Loucy (cell line): ENCODE results near the gene CBY3.
"Not testable (repeated sequence)": the region's sequence is repeated elsewhere in the genome, so short reads cannot be mapped to it uniquely, and the experiment has no call there.

Experiments used
- H2AFZ ChIP-seq: fragments of 200-600 bp; sonication (generic); 2 replicates; pipeline ENCODE4 v1.6.0; 2016; ENCODE audit warnings: antibody characterized with exemption, mild to moderate bottlenecking, low read length, moderate library complexity
- H3F3A ChIP-seq: fragments of 200-600 bp; 2 replicates; pipeline ENCODE4 v1.6.0; 2016; ENCODE audit warnings: antibody characterized with exemption, low read depth, mild to moderate bottlenecking
- H3K27me3 ChIP-seq: fragments of 200-600 bp; sonication (generic); 2 replicates; pipeline ENCODE4 v1.6.1; 2014; ENCODE audit warnings: low read length, mild to moderate bottlenecking; ENCODE audit not compliant: insufficient read depth, poor library complexity, severe bottlenecking
- H3K36me3 ChIP-seq: fragments of 200-600 bp; sonication (generic); 2 replicates; pipeline ENCODE4 v1.6.1; 2016; ENCODE audit warnings: low read length; ENCODE audit not compliant: insufficient read depth
- H3K4me1 ChIP-seq: fragments of 200-600 bp; sonication (generic); 2 replicates; pipeline ENCODE4 v1.5.1; 2014; ENCODE audit warnings: low read length, mild to moderate bottlenecking; ENCODE audit not compliant: insufficient read depth, poor library complexity, severe bottlenecking
- H3K4me2 ChIP-seq: fragments of 200-600 bp; sonication (generic); 2 replicates; pipeline ENCODE4 v1.6.0; 2014; ENCODE audit warnings: antibody characterized with exemption, low read length, low read depth, mild to moderate bottlenecking; ENCODE audit not compliant: poor library complexity, severe bottlenecking
- H3K4me3 ChIP-seq: fragments of 200-600 bp; sonication (generic); 2 replicates; pipeline ENCODE4 v1.5.1; 2014; ENCODE audit warnings: low read length, mild to moderate bottlenecking, mixed read lengths; ENCODE audit not compliant: poor library complexity, severe bottlenecking
- H3K79me2 ChIP-seq: fragments of 200-600 bp; sonication (generic); 2 replicates; pipeline ENCODE4 v1.6.1; 2014; ENCODE audit warnings: low read length; ENCODE audit not compliant: insufficient read depth
- H3K9ac ChIP-seq: fragments of 200-600 bp; sonication (generic); 2 replicates; pipeline ENCODE4 v1.6.0; 2014; ENCODE audit warnings: mild to moderate bottlenecking, low read depth, low read length, moderate library complexity; ENCODE audit not compliant: poor library complexity, severe bottlenecking
- H3K9me2 ChIP-seq: fragments of 200-600 bp; sonication (generic); replicated peaks from 2 replicates; pipeline ENCODE4 v1.6.1; 2016; ENCODE audit warnings: low read depth, low read length, mixed read lengths
- H3K9me3 ChIP-seq: fragments of 200-600 bp; sonication (generic); 2 replicates; pipeline ENCODE4 v1.6.1; 2014; ENCODE audit warnings: mild to moderate bottlenecking, antibody characterized with exemption, low read length, low read depth; ENCODE audit not compliant: insufficient read depth
- H4K20me1 ChIP-seq: fragments of 200-600 bp; sonication (generic); 2 replicates; pipeline ENCODE4 v1.6.0; 2014; ENCODE audit warnings: antibody characterized with exemption, low read length, mild to moderate bottlenecking; ENCODE audit not compliant: insufficient read depth, poor library complexity, severe bottlenecking
- EZH2phosphoT487 ChIP-seq: fragments of 200-600 bp; IDR thresholded peaks from 2 replicates; pipeline ENCODE4 v1.6.1; 2018; ENCODE audit warnings: antibody characterized with exemption, mild to moderate bottlenecking, moderate library complexity, borderline replicate concordance
- TF ChIP-seq, protein P1 (sequence below): fragments of 200-600 bp; sonication (generic); conservative IDR thresholded peaks from 2 replicates; pipeline ENCODE4 v1.5.1; 2014; ENCODE audit warnings: mild to moderate bottlenecking, antibody characterized with exemption, low read length

Gene CBY3

GRCh38 chr5:179697108-179697507 lies 16.3 kb upstream of the CBY3 start:
- no peak for TF ChIP-seq EZH2phosphoT487
- TF ChIP-seq, protein P1, sequence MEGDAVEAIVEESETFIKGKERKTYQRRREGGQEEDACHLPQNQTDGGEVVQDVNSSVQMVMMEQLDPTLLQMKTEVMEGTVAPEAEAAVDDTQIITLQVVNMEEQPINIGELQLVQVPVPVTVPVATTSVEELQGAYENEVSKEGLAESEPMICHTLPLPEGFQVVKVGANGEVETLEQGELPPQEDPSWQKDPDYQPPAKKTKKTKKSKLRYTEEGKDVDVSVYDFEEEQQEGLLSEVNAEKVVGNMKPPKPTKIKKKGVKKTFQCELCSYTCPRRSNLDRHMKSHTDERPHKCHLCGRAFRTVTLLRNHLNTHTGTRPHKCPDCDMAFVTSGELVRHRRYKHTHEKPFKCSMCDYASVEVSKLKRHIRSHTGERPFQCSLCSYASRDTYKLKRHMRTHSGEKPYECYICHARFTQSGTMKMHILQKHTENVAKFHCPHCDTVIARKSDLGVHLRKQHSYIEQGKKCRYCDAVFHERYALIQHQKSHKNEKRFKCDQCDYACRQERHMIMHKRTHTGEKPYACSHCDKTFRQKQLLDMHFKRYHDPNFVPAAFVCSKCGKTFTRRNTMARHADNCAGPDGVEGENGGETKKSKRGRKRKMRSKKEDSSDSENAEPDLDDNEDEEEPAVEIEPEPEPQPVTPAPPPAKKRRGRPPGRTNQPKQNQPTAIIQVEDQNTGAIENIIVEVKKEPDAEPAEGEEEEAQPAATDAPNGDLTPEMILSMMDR, result no peak
- Histone ChIP-seq H3K79me2 (peaks cover 39% of the 10 kb centered on the region), H3K9ac (peak overlapping the region; percentile 81), H2AFZ (no peak overlapping the region), H4K20me1 (peaks cover 16% of the 10 kb centered on the region), H3K4me3 (peak overlapping the region; percentile 80), H3K9me3 (no peaks in the 10 kb centered on the region), H3K36me3 (no peaks in the 10 kb centered on the region), H3K9me2 (no peaks in the 10 kb centered on the region), H3F3A (no peaks in the 10 kb centered on the region), H3K4me2 (peak overlapping the region; percentile 61), H3K4me1 (peaks cover 8% of the 10 kb centered on the region), H3K27me3 (no peaks in the 10 kb centered on the region)

DNA sequence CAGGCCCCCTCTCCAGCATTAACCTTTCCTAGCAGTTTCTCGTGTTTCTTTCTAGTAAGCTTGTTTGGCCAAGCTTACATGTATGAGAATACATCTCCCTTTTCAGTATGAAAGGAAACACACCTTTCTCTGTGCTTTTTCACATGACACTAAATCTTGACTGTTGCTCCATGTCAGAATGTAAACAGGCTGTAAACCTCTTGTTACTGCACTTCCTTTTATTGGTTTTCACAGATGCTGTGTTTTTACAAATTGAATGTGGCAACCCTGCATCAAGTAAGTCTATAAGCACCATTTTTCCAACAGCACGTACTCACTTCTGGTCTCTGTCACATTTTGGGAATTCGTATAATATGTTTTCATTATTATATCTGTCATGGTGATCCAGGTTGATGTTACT lies 15.8 kb upstream of the CBY3 start:
- Histone ChIP-seq H2AFZ (no peak overlapping the region), H3K4me3 (no peak overlapping the region), H3K27me3 (no peaks in the 10 kb centered on the region), H3K9me2 (no peaks in the 10 kb centered on the region), H3K9me3 (no peaks in the 10 kb centered on the region), H3K9ac (peak overlapping the region; percentile 81), H3K79me2 (peaks cover 34% of the 10 kb centered on the region), H3K4me1 (peaks cover 8% of the 10 kb centered on the region), H3F3A (no peaks in the 10 kb centered on the region), H4K20me1 (peaks cover 16% of the 10 kb centered on the region), H3K4me2 (peak overlapping the region; percentile 61), H3K36me3 (no peaks in the 10 kb centered on the region)
- no peak for TF ChIP-seq EZH2phosphoT487
- TF ChIP-seq, protein P1, result no peak

DNA sequence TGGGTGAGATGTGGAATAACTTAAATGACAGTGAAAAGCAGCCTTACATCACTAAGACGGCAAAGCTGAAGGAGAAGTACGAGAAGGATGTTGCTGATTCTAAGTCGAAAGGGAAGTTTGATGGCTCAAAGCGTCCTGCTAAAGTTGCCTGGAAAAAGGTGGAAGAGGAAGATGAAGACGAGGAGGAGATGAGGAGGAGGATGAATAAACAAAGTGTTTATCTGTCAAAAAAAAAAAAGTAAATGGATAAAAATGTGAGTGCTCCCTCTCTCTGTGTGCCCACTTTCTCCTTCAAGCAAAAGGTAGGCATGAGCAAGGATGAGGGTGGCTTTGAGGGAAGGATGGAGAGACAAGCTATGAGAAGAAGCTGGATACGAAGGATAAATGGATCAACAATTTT lies 13.7 kb upstream of the CBY3 start:
- Histone ChIP-seq H3K4me1 (peaks cover 8% of the 10 kb centered on the region), H3K4me3 (no peak overlapping the region), H4K20me1 (peaks cover 2% of the 10 kb centered on the region), H3K9me2 (no peaks in the 10 kb centered on the region), H3K9me3 (no peaks in the 10 kb centered on the region), H3K79me2 (peaks cover 14% of the 10 kb centered on the region), H3K4me2 (no peak overlapping the region), H3F3A (no peaks in the 10 kb centered on the region), H3K27me3 (no peaks in the 10 kb centered on the region), H2AFZ (no peak overlapping the region), H3K36me3 (no peaks in the 10 kb centered on the region), H3K9ac (no peak overlapping the region)
- no peak for TF ChIP-seq EZH2phosphoT487
- TF ChIP-seq, protein P1, result no peak

DNA sequence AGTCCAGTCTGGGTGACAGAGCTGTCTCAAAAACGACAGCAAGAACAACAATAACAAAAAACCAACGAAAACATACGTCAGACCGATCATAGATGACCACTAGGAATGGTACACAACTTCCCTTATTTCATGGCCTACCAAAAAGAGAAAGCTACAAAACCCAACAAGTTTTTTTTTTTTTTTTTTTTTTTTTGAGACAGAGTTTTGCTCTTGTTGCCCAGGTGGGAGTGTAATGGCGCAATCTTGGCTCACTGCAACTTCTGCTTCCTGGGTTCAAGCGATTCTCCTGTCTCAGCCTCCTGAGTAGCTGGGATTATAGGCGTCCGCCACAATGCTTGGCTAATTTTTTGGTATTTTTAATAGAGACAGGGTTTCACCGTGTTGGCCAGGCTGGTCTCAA lies 8.4 kb upstream of the CBY3 start:
- not testable (repeated sequence) for H3K4me1 ChIP-seq, H3K27me3 ChIP-seq, H3K79me2 ChIP-seq, H3K36me3 ChIP-seq, H2AFZ ChIP-seq, H3K9ac ChIP-seq, H3K9me3 ChIP-seq, H4K20me1 ChIP-seq, H3K9me2 ChIP-seq, H3K4me3 ChIP-seq, H3F3A ChIP-seq, H3K4me2 ChIP-seq
